HCEC 1CT (cell line): Measurements from ENCODE around the gene ALDOC.
A peak's percentile ranks its signal among the peaks of the same experiment; 100 is the strongest.

Experiments
- DNase-seq: peaks from one replicate; pipeline ENCODE4 v3.0.0-alpha.2; 2017

The ALDOC gene

DNA sequence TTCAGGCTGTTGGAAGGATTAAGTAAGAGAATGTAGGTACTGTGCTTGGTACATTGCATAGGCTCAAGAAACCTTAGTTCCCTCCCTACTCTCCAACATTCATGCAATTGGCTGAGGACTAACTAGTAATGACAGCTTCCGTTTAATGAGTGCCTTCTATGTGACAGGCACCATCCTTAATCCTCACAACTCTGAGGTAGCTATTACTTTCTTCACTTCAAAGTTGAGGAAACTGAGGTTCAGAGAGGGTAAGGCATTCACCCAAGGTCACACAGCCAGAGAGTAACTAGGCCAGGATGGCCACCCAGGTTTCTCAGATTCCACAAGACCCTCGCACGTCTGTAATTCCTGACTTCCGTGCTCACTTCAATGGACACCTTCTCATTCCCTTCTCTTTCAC lies 46.4 kb downstream of the ALDOC start:
- no peak for DNase-seq

- no peak for DNase-seq
Measured at GRCh38 chr17:28529013-28529400, 47.7 kb downstream of the ALDOC start.

DNA sequence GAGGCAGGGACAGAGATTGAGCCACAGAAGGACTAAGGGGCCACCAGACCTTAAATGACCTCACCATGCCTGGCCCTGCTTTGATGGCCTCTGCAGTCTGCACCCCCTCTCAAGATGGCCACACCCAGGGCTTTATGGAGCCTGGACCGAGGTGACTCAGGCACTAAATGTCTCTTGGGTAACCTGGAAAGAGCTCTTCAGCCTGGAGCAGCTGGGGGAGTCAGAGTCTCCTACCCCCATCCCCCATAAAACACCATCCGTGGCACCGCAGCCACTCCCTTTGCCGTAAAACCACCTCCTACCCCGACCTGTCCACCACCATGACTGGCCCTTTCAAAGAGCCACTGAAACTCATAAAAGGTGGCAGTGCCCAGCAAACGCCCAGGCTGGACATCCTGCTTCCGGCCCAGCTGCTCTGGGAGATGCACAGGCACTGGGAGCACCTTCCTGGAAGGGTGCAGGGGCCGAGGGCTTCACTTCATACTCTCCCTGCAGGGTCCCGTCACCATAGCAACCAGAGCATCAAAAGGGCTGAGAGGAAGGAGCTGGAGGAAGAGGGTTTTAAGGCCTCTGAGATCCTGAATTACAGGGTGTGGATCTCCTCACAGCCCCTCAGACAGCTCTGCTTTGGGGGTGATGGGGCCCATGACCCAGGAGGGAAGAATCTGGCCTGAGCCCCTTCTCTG lies 48.2 kb downstream of the ALDOC start:
- DNase-seq: no peak

DNA sequence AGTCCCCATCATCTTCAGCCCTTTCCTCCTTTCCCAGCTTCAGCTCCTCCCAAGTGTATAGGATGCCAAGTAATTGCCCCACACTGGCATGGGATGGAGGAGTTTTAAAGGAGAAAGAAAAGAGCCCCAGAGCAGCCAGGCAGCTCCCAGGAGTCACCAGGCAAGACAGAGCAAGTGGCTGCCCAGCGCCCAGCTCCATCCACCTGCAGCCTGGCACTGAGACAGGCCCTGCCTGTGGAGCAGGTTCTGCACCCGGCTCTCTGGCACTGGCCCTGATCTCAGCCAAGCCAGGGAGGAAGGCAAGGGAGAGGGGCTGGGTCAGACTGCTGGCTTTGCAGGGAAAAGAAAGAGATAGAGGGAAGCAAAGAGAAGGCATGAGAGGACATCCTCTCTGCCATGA lies 48.8 kb downstream of the ALDOC start:
- DNase-seq: no peak

- no peak for DNase-seq
Measured at GRCh38 chr17:28527181-28527681, 49.5 kb downstream of the ALDOC start.

GRCh38 chr17:28526381-28526780 lies 50.3 kb downstream of the ALDOC start:
- DNase-seq: no peak

GRCh38 chr17:28524476-28525424 lies 51.9 kb downstream of the ALDOC start:
- DNase-seq: peak; percentile 42

GRCh38 chr17:28523876-28524275 lies 52.8 kb downstream of the ALDOC start:
- no peak for DNase-seq

GRCh38 chr17:28523186-28523585 lies 53.5 kb downstream of the ALDOC start:
- DNase-seq: no peak
